Erythroblast (primary cell): ENCODE data around the gene STX8.

Source experiments
- GATA1 ChIP-seq: IDR thresholded peaks from 2 replicates; pipeline ENCODE4 v1.6.1; 2011; ENCODE audit warnings: low read depth, mild to moderate bottlenecking, control low read depth, low read length, moderate library complexity
- POLR2A ChIP-seq: IDR thresholded peaks from 2 replicates; pipeline ENCODE4 v1.6.1; 2011; ENCODE audit warnings: mild to moderate bottlenecking, low read length

- no peak for TF ChIP-seq POLR2A
- TF ChIP-seq GATA1 = no peak
Observed at GRCh38 chr17:9475101-9475658, 100.4 kb downstream of the STX8 start.
